ENCODE data around the gene ESPN. TPM values are rescaled to one million over a fixed set of nuclear protein-coding genes. Genes with fewer than 3 reads are reported as not detected.

Gene ESPN
- total RNA-seq, 2 experiments from 2014 or later: 0.32 to 0.89 TPM

DNA sequence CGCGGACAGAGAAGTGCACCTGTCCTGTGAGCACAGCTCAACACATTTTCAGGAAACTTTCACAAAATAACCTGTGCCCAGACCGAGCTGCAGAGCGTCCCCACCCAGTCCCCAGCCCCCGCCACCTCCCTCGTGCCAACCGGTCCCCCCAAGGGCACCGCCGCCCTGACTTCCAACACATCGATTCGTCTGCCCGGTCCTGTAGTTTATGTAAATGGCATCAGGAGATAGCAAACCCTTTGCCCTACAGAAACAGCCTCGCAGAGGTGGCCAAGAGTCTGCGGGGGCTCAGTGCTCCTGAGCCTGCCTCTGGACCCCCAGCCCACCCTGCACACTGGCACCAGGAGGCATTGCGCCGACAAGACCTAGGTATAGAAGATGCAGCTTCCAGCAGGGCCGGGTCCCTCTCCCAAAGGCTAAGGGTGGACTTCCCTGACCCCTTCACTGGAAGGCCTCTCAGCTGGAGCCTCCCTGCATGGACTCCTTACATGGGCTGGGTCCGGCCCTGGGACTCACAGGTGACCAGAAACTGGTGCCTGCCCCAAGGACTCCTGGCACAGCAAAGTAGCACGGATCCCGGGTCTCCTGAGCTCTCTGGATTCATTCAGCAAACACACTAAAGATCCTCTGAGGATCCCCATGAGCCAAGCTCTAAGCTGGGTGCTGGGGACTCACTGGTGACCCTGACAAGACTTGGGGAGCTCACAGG is 73.4 kb downstream of the ESPN start:
- CTCF ChIA-PET: interaction anchor here (0.8 to 6.2 kb wide), 4 partner anchors 7 to 204 kb away, joined by 3 to 41 read pairs (median 4); partner anchors contain the start of genes DNAJC11, NOL9 and PLEKHG5

DNA sequence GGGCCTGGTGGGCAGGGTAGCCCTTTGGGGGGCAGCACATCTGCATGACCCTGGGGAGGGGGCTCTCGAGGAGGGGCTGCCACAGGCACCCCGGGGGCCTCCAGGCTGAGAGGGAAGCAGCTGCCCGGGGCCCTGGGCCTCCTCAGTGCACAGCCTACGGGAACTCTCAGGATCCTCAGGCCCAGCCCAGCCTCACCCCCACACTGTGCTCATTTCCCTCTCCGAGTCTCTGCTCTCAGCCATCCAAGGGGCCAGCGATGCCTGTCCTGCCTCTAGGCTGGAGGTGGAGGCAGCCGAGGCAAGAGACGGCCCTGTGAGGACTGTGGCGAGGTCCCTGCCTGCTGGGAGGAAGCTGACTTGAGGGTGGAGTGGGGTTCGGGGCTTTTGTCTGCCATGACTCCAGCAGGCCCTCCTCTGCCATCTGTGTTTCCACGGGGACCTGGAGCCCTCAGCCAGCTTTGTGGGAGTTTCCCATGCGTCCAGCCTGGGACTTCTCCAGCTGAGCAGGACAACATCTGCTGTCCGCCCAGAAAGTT is 74.1 kb downstream of the ESPN start:
- no peak for ATAC-seq
- DNase-seq: no peak
- no peak overlapping the region for H3K27ac Mint-ChIP-seq
- H3K9me3 Mint-ChIP-seq (ENCODE audit: low read depth): no peaks in the 10 kb centered on the region
- H3K36me3 Mint-ChIP-seq: no peaks in the 10 kb centered on the region
- H3K4me3 Mint-ChIP-seq: no peak overlapping the region
- CTCF ChIA-PET: interaction anchor here (0.5 to 6.2 kb wide), 5 partner anchors 8 to 203 kb away, joined by 3 to 41 read pairs (median 4); partner anchors contain the start of genes DNAJC11, NOL9 and PLEKHG5
- peaks cover 29% of the 10 kb centered on the region for H3K27me3 Mint-ChIP-seq
- H3K4me1 Mint-ChIP-seq: peaks cover 3% of the 10 kb centered on the region

More for the DNA sequence above, 73.4 kb downstream of the ESPN start:
- DNase-seq (no peak), ATAC-seq (no peak)
- no peak overlapping the region for H3K27ac Mint-ChIP-seq
- no peaks in the 10 kb centered on the region for H3K36me3 Mint-ChIP-seq
- peaks cover 29% of the 10 kb centered on the region for H3K27me3 Mint-ChIP-seq
- peaks cover 3% of the 10 kb centered on the region for H3K4me1 Mint-ChIP-seq
- peak overlapping the region; percentile 52 for H3K4me3 Mint-ChIP-seq
- no peaks in the 10 kb centered on the region for H3K9me3 Mint-ChIP-seq (ENCODE audit: low read depth)

DNA sequence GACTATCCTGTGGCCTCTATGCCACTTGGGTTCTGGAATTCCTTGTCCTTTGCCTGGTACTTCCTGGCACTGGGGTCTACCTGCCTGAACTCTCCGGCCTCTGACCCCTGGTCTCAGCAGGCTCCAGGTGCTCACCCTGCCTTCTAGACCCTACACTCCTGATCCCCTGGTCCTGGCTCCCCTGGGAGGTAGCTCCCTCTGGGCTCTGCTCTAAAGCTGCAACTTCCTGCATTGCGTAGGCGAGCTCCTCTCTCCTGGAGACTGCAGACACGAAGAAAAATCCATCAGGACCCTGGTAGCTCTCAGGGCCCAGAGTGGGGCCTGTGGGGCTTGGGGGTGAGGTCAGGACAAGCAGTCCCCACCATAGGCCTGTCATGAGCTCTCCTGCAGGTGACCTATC is 74.7 kb downstream of the ESPN start:
- Mint-ChIP-seq H3K4me3 (no peak overlapping the region), H3K4me1 (peaks cover 3% of the 10 kb centered on the region), H3K36me3 (no peaks in the 10 kb centered on the region), H3K27me3 (peaks cover 29% of the 10 kb centered on the region), H3K9me3 (ENCODE audit: low read depth) (no peaks in the 10 kb centered on the region), H3K27ac (no peak overlapping the region)
- DNase-seq (no peak), ATAC-seq (no peak)
- CTCF ChIA-PET: interaction anchor here (1.3 to 6.2 kb wide), 3 partner anchors 8 to 24 kb away, joined by 3 to 41 read pairs (median 6); partner anchors contain the start of gene PLEKHG5

DNA sequence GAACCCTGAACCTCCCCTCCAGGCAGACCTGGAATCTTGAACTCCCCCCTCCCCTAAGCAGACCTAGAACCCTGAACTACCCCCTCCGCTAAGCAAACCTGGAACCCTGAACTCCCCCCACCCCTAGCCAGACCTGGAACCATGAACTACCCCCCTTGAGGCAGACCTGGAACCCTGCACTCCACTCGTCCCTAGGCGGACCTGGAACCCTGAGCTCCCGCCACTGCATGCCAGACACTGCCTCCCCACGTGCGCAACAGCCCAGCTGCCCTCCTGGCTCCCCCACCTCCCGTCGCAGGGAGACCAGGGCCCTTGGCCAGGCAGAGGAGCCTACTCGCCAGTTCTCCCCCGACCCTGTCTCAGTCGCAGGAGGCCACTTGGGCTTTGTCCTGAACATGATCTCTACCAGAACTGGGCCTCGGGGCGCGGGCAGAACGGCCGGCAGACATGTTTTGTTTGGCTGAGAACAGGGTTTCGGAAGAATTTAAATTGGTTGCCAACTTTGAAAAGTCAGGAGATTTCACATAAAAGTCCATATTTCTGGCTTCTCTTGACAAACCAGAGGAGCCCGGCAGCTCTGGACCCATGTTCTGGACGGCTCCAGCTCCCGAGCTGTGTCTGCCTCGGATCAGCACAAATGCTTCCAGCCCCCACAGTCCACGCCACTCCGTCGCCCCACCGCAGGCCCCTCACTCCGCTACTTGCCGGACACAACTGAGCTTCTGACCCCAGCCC is 76.1 kb downstream of the ESPN start:
- H3K4me1 Mint-ChIP-seq: peaks cover 3% of the 10 kb centered on the region
- CTCF ChIA-PET: interaction anchor here (1.7 to 6.2 kb wide), 2 partner anchors 10 to 15 kb away, joined by 6 to 41 read pairs; partner anchors contain the start of gene PLEKHG5
- DNase-seq: no peak

DNA sequence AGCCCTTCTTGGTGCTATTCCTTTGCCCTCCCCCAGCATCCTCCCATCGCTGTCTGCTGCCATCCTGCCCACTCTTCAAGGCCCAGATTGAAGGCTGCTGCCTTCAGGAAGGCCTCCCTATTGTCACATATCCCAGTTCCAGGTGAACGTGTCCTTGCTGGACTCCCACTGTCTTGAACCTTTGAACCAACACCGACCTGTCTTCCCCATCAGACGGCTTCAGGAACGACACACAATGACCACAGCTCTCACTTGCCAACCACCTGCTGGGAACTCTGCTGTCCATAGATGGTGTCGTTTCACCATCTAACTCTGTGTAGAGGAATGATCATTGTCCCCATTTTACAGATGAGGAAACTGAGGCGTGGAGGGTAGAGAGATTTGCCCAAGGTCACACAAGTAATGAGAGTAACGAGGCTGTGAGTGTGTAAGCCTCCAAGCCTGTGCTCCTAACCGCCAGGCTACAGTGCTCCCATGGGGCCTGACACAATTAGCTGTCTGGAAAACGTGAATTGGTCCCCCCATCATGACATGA is 76.8 kb downstream of the ESPN start:
- peaks cover 1% of the 10 kb centered on the region for H3K4me1 Mint-ChIP-seq
- DNase-seq (no peak), ATAC-seq (no peak)
- no peak overlapping the region for H3K4me3 Mint-ChIP-seq
- peaks cover 25% of the 10 kb centered on the region for H3K27me3 Mint-ChIP-seq
- no peaks in the 10 kb centered on the region for H3K36me3 Mint-ChIP-seq
- CTCF ChIA-PET: interaction anchor here (6.2 kb wide), 1 partner anchor 11 kb away, joined by 41 read pairs; the partner anchor contains the start of gene PLEKHG5
- H3K9me3 Mint-ChIP-seq (ENCODE audit: low read depth): no peaks in the 10 kb centered on the region
- no peak overlapping the region for H3K27ac Mint-ChIP-seq

More for the DNA sequence above, 76.1 kb downstream of the ESPN start:
- no peaks in the 10 kb centered on the region for H3K36me3 Mint-ChIP-seq
- H3K27me3 Mint-ChIP-seq: peaks cover 29% of the 10 kb centered on the region
- ATAC-seq: no peak
- no peak overlapping the region for H3K4me3 Mint-ChIP-seq
- no peak overlapping the region for H3K27ac Mint-ChIP-seq
- no peaks in the 10 kb centered on the region for H3K9me3 Mint-ChIP-seq (ENCODE audit: low read depth)

DNA sequence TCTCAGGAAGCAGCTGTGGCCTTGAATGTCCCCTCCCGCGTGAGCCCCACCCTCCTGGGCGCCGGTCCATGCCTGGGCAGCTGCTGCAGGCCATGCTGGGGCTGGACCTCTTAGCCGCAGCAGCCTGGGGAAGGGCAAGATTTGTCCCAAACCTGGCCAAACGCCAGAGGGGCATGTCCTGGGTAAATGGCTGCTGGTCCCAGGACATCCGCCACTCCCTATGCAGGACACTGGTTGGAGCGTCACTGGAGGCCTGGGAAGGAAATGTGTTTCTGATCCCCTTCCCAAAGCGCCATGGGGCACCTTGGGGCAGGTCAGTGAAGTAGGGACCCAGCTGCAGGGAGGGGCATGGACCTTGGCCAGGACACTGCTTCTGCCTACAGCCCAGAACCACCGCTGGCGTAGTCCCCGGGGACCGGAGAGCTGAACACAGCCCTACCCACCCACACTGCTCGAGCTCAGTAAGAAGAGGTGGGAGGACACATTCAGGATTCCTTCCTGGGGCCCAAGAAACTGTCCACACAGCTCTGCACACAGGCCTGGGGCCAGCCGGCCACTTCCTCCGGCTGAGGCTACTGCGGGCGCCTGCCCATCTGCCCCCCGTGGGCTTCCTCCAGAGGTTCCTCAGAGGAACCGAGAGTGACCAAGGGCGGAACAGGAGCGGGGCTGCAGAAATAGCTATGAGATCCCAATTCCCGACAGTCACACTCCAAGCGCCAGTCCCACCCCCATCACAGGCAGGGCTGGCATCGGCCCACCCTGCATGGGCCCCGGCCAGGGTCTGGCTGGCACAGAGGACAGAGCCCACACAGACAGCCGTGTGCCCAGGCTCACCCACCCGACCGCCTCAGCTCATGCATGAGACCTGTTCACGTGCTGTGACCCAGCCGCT is 77.7 kb downstream of the ESPN start:
- H3K27me3 Mint-ChIP-seq: peaks cover 20% of the 10 kb centered on the region
- no peak overlapping the region for H3K27ac Mint-ChIP-seq
- no peak overlapping the region for H3K4me3 Mint-ChIP-seq
- DNase-seq: no peak
- H3K36me3 Mint-ChIP-seq: no peaks in the 10 kb centered on the region
- CTCF ChIA-PET: interaction anchor here (1.2 to 6.2 kb wide), 2 partner anchors 11 to 52 kb away, joined by 4 to 41 read pairs; partner anchors contain the start of genes NOL9 and PLEKHG5
- no peak for ATAC-seq
- H3K9me3 Mint-ChIP-seq (ENCODE audit: low read depth): no peaks in the 10 kb centered on the region
- peaks cover 1% of the 10 kb centered on the region for H3K4me1 Mint-ChIP-seq

DNA sequence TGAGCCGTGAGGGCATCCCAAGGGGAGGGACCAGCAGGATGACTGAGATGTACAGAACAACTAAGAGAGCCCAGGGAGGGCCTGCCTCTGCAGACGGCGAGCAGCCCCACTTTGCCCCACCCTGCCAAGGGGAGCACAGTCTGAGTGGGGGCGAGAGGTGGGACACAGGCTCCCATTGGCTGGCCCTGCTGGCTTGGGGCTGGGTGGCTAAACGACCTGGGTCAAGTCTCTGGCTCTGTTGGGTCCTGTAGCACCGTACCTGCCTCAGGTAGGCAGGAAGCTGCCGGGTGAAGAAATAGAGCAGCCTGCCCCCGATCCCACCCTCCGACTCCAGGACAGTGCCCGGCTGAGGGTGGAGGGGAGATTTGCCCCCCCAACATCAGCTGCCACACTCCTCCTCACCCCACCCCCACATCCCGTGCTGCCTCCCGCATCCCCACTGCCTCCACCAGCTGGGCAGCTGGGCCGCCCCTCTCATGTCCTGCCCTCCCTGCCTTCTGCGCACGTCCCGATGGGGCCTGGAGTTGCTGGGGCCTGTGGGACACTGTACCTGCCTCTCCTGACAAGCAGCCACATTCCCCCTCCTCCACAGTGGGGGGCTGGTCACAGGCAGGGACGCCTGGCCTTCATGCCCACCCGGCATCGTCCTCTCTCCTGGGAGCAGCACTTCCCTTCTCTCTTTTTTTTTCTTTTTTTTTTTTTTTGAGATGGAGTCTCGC is 79.5 kb downstream of the ESPN start:
- Mint-ChIP-seq H3K4me1 (no peaks in the 10 kb centered on the region), H3K4me3 (no peak overlapping the region), H3K27me3 (peaks cover 7% of the 10 kb centered on the region), H3K9me3 (ENCODE audit: low read depth) (no peaks in the 10 kb centered on the region), H3K27ac (no peak overlapping the region), H3K36me3 (no peaks in the 10 kb centered on the region)
- CTCF ChIA-PET: interaction anchor here (6.2 kb wide), 1 partner anchor 13 kb away, joined by 41 read pairs; the partner anchor contains the start of gene PLEKHG5
- no peak for DNase-seq
- no peak for ATAC-seq

DNA sequence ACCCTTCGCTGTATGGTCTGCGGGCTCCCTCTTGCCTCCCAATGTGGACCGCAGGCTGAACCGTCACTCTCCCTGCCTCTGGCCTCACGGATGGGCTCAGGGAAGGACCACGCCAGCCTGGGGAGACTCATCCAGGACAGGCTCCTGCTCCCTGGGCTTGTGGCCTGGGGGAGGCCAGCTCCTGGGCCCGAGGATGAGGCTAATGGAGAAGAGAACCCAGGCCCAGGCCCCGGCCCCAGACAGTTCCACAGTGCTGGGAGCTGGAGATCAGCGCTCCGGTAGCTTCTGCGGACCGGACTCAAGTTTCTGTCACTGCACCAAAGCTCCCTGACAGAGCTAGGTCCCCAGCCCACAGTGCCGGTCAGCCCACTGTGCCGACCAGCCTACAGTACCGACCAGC is 80.3 kb downstream of the ESPN start:
- CTCF ChIA-PET: interaction anchor here (0.9 to 1.4 kb wide), 2 partner anchors 14 to 18 kb away, joined by 3 to 5 read pairs; no protein-coding TSS in a partner anchor
- H3K27ac Mint-ChIP-seq: no peak overlapping the region
- H3K4me1 Mint-ChIP-seq: no peaks in the 10 kb centered on the region
- H3K27me3 Mint-ChIP-seq: peaks cover 4% of the 10 kb centered on the region
- no peak for DNase-seq
- no peak overlapping the region for H3K4me3 Mint-ChIP-seq
- no peaks in the 10 kb centered on the region for H3K9me3 Mint-ChIP-seq (ENCODE audit: low read depth)
- H3K36me3 Mint-ChIP-seq: no peaks in the 10 kb centered on the region
- no peak for ATAC-seq

DNA sequence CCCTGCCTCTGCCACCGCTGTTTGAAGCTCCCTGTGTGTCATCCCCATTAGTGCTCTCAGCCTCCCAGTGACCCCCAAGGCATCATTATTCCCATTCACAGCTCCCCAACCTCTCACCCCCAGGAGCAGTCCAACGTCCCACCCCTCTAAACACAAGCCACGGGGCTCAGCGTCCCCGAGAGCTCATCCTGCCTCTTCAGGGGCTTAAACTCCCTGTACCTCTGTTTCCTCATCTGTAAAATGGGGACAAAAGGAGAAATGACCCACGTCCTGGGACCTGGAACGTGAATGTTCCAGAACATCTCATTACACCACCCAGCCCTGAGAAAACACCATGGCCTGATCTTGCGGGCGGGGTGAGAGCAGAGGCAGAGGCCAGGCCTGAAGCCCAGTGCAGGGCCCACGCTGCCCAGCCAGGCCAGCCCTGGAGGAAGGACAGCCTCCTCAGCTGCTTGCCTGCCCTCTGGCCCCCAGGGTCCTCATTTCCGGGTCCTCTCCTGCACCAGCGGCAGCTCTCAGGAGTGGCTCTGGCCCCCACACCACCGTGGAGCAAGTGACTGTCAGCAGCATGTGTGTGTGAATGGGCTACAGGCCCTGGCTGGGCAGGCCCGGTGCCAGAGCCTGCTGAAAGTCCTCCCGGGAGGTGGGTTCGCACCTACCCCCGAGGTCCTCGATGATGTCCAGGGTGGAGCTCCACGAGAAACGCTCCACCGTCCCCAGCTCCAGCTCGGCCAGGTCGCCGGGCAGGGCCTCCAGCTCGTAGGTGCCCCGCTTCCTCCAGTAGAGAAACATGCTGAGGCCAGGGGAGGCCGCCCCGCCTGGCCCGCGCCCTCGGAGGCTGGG is 81.0 kb downstream of the ESPN start:
- ATAC-seq (no peak), DNase-seq (no peak)
- Mint-ChIP-seq H3K27ac (no peak overlapping the region), H3K9me3 (ENCODE audit: low read depth) (no peaks in the 10 kb centered on the region), H3K27me3 (peaks cover 4% of the 10 kb centered on the region), H3K36me3 (no peaks in the 10 kb centered on the region), H3K4me3 (no peak overlapping the region), H3K4me1 (no peaks in the 10 kb centered on the region)
- CTCF ChIA-PET: interaction anchor here (0.9 to 1.4 kb wide), 2 partner anchors 15 to 18 kb away, joined by 3 to 5 read pairs; no protein-coding TSS in a partner anchor

DNA sequence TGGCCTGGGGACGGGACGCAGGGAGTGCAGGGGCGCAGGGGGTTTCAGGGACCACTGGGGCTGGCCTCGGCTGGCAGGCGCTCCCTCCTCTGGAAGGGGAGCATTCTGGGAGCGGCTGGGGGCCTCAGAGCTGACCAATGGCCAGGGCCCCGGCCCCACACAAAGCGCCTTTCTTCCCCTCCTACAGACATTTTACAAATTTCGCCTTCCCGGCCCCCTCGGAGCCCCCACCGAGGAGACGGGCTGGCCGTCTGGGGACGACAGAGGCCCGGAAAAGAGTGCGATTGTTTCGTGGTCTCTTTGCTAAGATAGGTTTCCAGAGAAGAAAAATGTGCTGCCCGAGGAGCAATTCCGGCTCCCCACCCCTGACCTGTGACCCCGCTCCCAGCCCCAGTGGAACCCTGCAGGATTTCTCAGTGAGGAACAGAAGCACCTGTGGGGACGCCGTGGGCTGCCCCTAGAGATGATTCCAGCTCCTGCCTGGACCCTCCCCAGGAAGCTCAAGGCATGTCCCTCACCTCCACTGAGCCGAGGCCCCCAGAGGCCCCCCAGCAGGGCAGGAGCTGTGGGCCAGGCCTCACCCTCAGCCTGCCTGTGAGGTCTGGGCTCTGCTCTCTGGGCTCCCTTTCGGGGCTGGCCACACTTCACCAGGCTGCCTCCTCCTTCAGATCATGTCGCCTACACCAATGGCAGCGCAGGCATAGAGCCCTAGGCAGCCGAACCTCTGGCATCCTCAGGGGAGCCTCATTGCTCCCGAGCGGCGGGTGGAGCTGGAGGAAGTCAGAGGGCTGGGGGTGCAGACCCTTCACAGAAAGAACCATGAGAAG is 81.8 kb downstream of the ESPN start:
- no peak for DNase-seq
- no peaks in the 10 kb centered on the region for H3K9me3 Mint-ChIP-seq (ENCODE audit: low read depth)
- H3K4me3 Mint-ChIP-seq: no peak overlapping the region
- H3K4me1 Mint-ChIP-seq: no peaks in the 10 kb centered on the region
- no peak for ATAC-seq
- CTCF ChIA-PET: interaction anchor here (1.0 to 1.4 kb wide), 5 partner anchors 9 to 17 kb away, joined by 3 to 6 read pairs (median 5); partner anchors contain the start of gene PLEKHG5
- H3K27ac Mint-ChIP-seq: no peak overlapping the region
- no peaks in the 10 kb centered on the region for H3K36me3 Mint-ChIP-seq
- H3K27me3 Mint-ChIP-seq: peaks cover under 1% of the 10 kb centered on the region
